Neural progenitor cell (in vitro differentiated cells): ENCODE data around the gene SPACA6. TPM values are rescaled to one million over a fixed set of nuclear protein-coding genes. Genes with fewer than 3 reads are reported as not detected.
"Not testable (repeated sequence)": the region's sequence is repeated elsewhere in the genome, so short reads cannot be mapped to it uniquely, and the experiment has no call there.

Source experiments
- DNase-seq: peaks from one replicate; pipeline ENCODE4 v3.0.0-alpha.2; 2016; ENCODE audit warnings: low spot score
- H2AFZ ChIP-seq: fragments of 200-600 bp; sonication (generic); replicated peaks from 2 replicates; pipeline ENCODE4 v1.6.1; 2016; ENCODE audit warnings: antibody characterized with exemption
- H3F3A ChIP-seq: fragments of 200-600 bp; sonication (generic); 2 replicates; pipeline ENCODE4 v1.6.1; 2016; ENCODE audit warnings: antibody characterized with exemption, low read depth
- H3K27ac ChIP-seq: fragments of 200-600 bp; sonication (generic); 2 replicates; pipeline ENCODE4 v1.5.1; 2016; ENCODE audit warnings: mild to moderate bottlenecking
- H3K27me3 ChIP-seq: fragments of 200-600 bp; sonication (generic); 2 replicates; pipeline ENCODE4 v1.6.1; 2016; ENCODE audit warnings: mild to moderate bottlenecking, moderate library complexity
- H3K36me3 ChIP-seq: fragments of 200-600 bp; sonication (generic); 2 replicates; pipeline ENCODE4 v1.5.1; 2016
- H3K4me1 ChIP-seq: fragments of 200-600 bp; sonication (generic); 2 replicates; pipeline ENCODE4 v1.6.1; 2016; ENCODE audit warnings: mixed run types
- H3K4me2 ChIP-seq: fragments of 200-600 bp; sonication (generic); 2 replicates; pipeline ENCODE4 v1.6.1; 2016
- H3K4me3 ChIP-seq: fragments of 200-600 bp; sonication (generic); 2 replicates; pipeline ENCODE4 v1.5.1; 2016
- H3K79me2 ChIP-seq: fragments of 200-600 bp; sonication (generic); 2 replicates; pipeline ENCODE4 v1.6.1; 2016; ENCODE audit warnings: low read depth
- H3K9ac ChIP-seq: fragments of 200-600 bp; sonication (generic); 2 replicates; pipeline ENCODE4 v1.6.1; 2016
- H3K9me3 ChIP-seq: fragments of 200-600 bp; sonication (generic); 2 replicates; pipeline ENCODE4 v1.5.1; 2016; ENCODE audit warnings: low read depth
- H4K20me1 ChIP-seq: fragments of 200-600 bp; sonication (generic); 2 replicates; pipeline ENCODE4 v1.6.1; 2016; ENCODE audit warnings: low read depth
- H3K27ac Mint-ChIP-seq: 3 replicates; pipeline ENCODE4 v1.8.0; 2021; ENCODE audit warnings: mixed read lengths
- H3K27me3 Mint-ChIP-seq: 2 replicates; pipeline ENCODE4 v1.8.0; 2022; ENCODE audit warnings: low read depth, mild to moderate bottlenecking, inconsistent platforms, moderate library complexity, mixed read lengths; ENCODE audit not compliant: insufficient read depth
- H3K36me3 Mint-ChIP-seq: 3 replicates; pipeline ENCODE4 v1.8.0; 2021; ENCODE audit warnings: mixed read lengths
- H3K4me1 Mint-ChIP-seq: 3 replicates; pipeline ENCODE4 v1.8.0; 2021; ENCODE audit warnings: mixed read lengths
- H3K4me3 Mint-ChIP-seq: 3 replicates; pipeline ENCODE4 v1.8.0; 2021; ENCODE audit warnings: mild to moderate bottlenecking, moderate library complexity, mixed read lengths
- H3K9me3 Mint-ChIP-seq: 3 replicates; pipeline ENCODE4 v1.8.0; 2020; ENCODE audit warnings: mixed read lengths
- CTCF ChIP-seq: fragments of 200-600 bp; sonication (generic); IDR thresholded peaks from 2 replicates; pipeline ENCODE4 v1.5.1; 2017; ENCODE audit warnings: antibody characterized with exemption, mild to moderate bottlenecking
- EZH2 ChIP-seq: fragments of 200-600 bp; sonication (generic); IDR thresholded peaks from 2 replicates; pipeline ENCODE4 v1.6.1; 2017; ENCODE audit warnings: antibody characterized with exemption, mild to moderate bottlenecking, moderate library complexity
- EZH2phosphoT487 ChIP-seq: fragments of 200-600 bp; sonication (generic); IDR thresholded peaks from 2 replicates; pipeline ENCODE4 v1.6.1; 2017; ENCODE audit warnings: antibody characterized with exemption
- total RNA-seq: library from RNA; depleted of rRNA; stranded (reverse); fragments of >200 nt; gene quantifications from 2 replicates; pipeline ENCODE4 v1.2.3, GENCODE V29; 2015; ENCODE audit warnings: low replicate concordance

SPACA6 gene
- 6.9 and 12.0 TPM in 2 replicates for total RNA-seq

- Histone ChIP-seq H3F3A (peaks cover 16% of the 10 kb centered on the region), H3K4me1 (peaks cover 13% of the 10 kb centered on the region), H3K27ac (no peak within 1 kb of the TSS), H3K27me3 (no peaks in the 10 kb centered on the region), H4K20me1 (peaks cover 20% of the 10 kb centered on the region), H3K36me3 (no peaks in the 10 kb centered on the region), H3K4me2 (peak within 1 kb of the TSS; percentile 91), H3K9ac (no peak within 1 kb of the TSS), H3K4me3 (no peak within 1 kb of the TSS), H3K9me3 (no peaks in the 10 kb centered on the region), H2AFZ (no peak within 1 kb of the TSS), H3K79me2 (no peaks in the 10 kb centered on the region)
- Mint-ChIP-seq H3K4me3 (peak within 1 kb of the TSS; percentile 58), H3K27me3 (peaks cover 16% of the 10 kb centered on the region), H3K36me3 (peaks cover 32% of the 10 kb centered on the region), H3K4me1 (peaks cover 29% of the 10 kb centered on the region), H3K27ac (no peak within 1 kb of the TSS), H3K9me3 (no peaks in the 10 kb centered on the region)
- DNase-seq: no peak
- no peak for TF ChIP-seq CTCF
- TF ChIP-seq EZH2phosphoT487: no peak
Measured at GRCh38 chr19:51693260-51693659, at the start of gene SPACA6. SPACA6 (plus strand) TSS chr19:51693330; CDS start chr19:51693527, 197 bp downstream.

- no peak overlapping the region for H3K27ac Mint-ChIP-seq
- Histone ChIP-seq H3F3A (no peaks in the 10 kb centered on the region), H3K9ac (no peak overlapping the region), H3K9me3 (no peaks in the 10 kb centered on the region), H3K27ac (no peak overlapping the region), H3K4me3 (no peak overlapping the region), H3K4me2 (no peak overlapping the region), H3K79me2 (no peaks in the 10 kb centered on the region), H2AFZ (no peak overlapping the region), H3K4me1 (no peaks in the 10 kb centered on the region), H3K27me3 (no peaks in the 10 kb centered on the region), H4K20me1 (no peaks in the 10 kb centered on the region), H3K36me3 (no peaks in the 10 kb centered on the region)
- no peak for DNase-seq
- peaks cover 3% of the 10 kb centered on the region for H3K9me3 Mint-ChIP-seq
- H3K4me1 Mint-ChIP-seq: no peaks in the 10 kb centered on the region
- H3K36me3 Mint-ChIP-seq: no peaks in the 10 kb centered on the region
- no peak for TF ChIP-seq EZH2
- TF ChIP-seq CTCF: no peak
- TF ChIP-seq EZH2phosphoT487: no peak
- peaks cover 16% of the 10 kb centered on the region for H3K27me3 Mint-ChIP-seq
- no peak overlapping the region for H3K4me3 Mint-ChIP-seq
Measured at GRCh38 chr19:51644636-51645271, 48.4 kb upstream of the SPACA6 start.

- H3K9me3 ChIP-seq, H3K9me3 Mint-ChIP-seq, H3K4me1 Mint-ChIP-seq, H3K9ac ChIP-seq, H3K27ac ChIP-seq, H3K27me3 ChIP-seq, H3K4me3 Mint-ChIP-seq, H3K4me3 ChIP-seq, H3K36me3 ChIP-seq, H3K36me3 Mint-ChIP-seq, H3K4me1 ChIP-seq, H2AFZ ChIP-seq, H3K27ac Mint-ChIP-seq, H3K4me2 ChIP-seq, DNase-seq, H3F3A ChIP-seq, H4K20me1 ChIP-seq, H3K79me2 ChIP-seq: not testable (repeated sequence)
- peaks cover 14% of the 10 kb centered on the region for H3K27me3 Mint-ChIP-seq
Measured at GRCh38 chr19:51646730-51647129, 46.4 kb upstream of the SPACA6 start, which contains the start of gene SIGLEC14. SIGLEC14 (minus strand) TSS chr19:51646825; CDS start chr19:51646759, 66 bp downstream.

- H3K4me3 Mint-ChIP-seq: no peak overlapping the region
- H3K9me3 ChIP-seq: no peaks in the 10 kb centered on the region
- no peaks in the 10 kb centered on the region for H4K20me1 ChIP-seq
- no peak overlapping the region for H3K4me2 ChIP-seq
- H3K27me3 Mint-ChIP-seq: peaks cover 14% of the 10 kb centered on the region
- no peaks in the 10 kb centered on the region for H3K27me3 ChIP-seq
- no peak overlapping the region for H3K4me3 ChIP-seq
- no peak overlapping the region for H3K27ac Mint-ChIP-seq
- no peak overlapping the region for H3K9ac ChIP-seq
- H3K79me2 ChIP-seq: no peaks in the 10 kb centered on the region
- no peak for DNase-seq
- H3K36me3 ChIP-seq: no peaks in the 10 kb centered on the region
- H2AFZ ChIP-seq: no peak overlapping the region
- H3K36me3 Mint-ChIP-seq: no peaks in the 10 kb centered on the region
- H3K9me3 Mint-ChIP-seq: peaks cover 3% of the 10 kb centered on the region
- no peaks in the 10 kb centered on the region for H3K4me1 ChIP-seq
- no peaks in the 10 kb centered on the region for H3K4me1 Mint-ChIP-seq
- H3K27ac ChIP-seq: no peak overlapping the region
- TF ChIP-seq CTCF (no peak), EZH2phosphoT487 (no peak)
- H3F3A ChIP-seq: no peaks in the 10 kb centered on the region
Measured at GRCh38 chr19:51647318-51647717, 45.8 kb upstream of the SPACA6 start.
